ENCODE data around the gene PDILT.

The PDILT gene

DNA sequence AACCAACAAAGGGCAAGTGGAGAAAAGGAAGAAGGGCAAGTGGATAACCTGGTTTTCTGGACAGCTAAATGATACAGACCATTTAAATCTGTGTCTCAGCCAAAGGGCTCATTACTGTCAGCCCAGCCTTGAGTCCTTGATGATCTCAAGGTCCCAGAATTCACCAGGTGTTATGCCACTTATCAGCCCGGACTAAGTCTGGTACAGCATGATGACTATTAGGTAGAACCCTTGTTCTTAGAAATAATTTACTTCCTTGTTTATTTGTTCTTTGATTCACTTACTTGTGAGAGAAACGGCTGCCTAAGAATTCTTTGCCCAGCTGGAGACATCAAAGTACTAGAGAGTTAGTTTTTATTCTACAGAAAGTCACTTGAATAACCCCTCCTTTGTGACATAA lies 3.5 kb downstream of the PDILT start:
- FAIRE-seq, result no peak

DNA sequence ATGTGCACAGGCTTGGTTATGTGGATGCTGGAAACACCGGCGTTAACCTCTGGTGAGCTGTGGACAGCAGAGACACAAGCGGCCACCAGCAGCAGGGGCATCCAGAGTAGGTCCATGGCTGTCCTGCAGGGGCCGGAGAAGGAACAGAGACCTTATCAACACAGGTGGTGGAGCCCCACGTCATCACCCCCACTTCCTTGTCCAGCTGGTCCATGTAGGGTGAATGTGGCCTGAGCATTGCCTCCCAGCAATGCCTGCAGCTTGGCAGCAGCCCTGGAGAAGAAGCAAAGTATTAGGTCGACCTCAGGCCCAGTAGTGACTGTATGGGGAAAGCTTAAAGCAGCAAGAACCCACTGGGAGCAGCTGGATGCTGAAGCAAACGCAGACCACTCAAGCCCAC lies 5.4 kb downstream of the PDILT start:
- FAIRE-seq, result no peak

DNA sequence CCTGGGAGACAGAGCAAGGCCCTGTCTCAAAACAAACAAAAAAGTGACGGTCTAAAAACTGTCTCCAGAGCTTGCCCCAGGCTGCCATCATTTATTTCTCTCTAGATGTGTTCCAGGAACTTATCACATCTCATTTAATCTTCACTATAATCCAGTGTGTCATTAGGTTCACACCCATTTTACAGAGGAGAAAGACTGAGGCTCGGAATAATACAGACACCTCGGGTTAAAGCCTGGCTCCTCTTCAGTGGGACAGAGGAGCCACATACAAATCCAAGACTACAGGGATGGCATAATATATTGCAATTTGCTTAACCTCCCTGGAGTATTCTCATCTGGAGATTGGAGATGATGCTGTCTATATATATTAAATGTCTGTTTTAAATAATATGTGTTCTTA lies 5.9 kb downstream of the PDILT start:
- FAIRE-seq, result no peak

DNA sequence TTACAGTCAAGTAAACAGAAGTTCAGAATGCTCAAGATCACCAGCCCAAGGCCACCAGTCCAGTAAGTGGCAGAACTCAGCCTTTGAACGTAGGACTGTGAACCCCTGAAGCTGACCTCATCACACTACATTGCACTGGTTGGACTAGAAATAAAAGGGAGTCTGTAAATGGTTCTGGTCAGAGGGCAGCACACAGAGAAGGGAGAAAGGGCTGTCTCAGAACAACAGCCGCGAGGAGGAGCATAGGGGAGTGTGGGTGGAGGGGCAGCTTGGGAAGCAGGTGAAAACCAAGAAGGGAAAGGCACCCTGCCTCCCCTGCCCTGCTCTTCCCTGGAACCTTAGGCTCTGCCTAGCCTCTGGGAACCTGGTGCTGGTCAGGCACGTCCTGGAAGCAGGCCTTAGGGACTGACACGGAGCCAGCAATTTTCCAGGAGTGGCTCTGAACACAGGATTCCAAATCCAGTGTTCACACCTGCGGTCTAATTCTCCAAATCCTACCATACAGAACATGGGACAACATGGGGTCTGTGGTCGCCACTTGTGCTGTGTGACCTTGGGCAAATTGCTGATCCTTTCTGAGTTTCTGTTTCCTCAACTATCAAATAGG lies 7.0 kb downstream of the PDILT start:
- no peak for FAIRE-seq

DNA sequence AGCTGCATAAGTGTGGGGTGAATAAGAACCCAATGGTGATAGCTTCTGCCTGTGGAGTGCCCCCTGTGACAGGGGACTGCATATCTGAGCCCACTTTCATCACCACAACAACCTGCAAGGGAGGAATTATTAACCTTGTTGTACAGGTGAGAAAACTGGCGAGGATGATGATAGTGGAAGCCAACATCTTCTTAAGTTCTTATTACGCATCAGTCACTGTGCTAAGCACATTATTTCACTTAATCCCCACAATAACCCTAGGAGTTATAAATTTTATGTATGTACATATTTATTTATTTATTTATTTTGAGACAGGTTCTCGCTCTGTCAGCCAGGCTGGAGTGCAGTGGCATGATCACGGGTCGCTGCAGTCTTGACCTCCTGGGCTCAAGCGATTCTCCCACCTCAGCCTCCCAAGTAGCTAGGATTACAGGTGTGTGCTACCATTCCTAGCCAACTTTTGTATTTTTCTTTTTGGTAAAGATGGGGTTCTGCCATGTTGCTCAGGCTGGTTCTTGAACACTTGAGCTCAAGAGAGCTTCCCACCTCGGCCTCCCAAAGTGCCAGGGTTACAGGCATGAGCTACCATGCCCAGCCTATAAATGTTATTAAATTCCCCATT lies 7.6 kb downstream of the PDILT start:
- no peak for FAIRE-seq

DNA sequence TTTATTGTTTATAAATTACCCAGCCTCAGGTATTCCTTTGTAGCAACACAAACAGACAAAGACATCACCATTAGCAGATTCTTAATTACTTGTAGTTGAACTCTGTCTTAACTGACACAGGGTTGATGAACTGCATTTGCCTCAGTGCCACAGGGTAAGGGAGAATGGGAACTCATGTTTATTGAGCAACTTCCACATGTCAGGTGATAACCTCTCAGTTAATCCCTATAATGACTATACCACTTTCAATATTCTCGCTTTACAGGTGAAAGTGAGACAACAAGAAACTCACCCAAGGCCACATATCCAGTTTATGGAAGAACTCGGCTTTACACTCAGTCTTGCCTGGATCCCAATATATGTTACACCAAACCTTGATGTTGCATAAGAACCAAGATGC lies 8.6 kb downstream of the PDILT start:
- FAIRE-seq, result no peak

DNA sequence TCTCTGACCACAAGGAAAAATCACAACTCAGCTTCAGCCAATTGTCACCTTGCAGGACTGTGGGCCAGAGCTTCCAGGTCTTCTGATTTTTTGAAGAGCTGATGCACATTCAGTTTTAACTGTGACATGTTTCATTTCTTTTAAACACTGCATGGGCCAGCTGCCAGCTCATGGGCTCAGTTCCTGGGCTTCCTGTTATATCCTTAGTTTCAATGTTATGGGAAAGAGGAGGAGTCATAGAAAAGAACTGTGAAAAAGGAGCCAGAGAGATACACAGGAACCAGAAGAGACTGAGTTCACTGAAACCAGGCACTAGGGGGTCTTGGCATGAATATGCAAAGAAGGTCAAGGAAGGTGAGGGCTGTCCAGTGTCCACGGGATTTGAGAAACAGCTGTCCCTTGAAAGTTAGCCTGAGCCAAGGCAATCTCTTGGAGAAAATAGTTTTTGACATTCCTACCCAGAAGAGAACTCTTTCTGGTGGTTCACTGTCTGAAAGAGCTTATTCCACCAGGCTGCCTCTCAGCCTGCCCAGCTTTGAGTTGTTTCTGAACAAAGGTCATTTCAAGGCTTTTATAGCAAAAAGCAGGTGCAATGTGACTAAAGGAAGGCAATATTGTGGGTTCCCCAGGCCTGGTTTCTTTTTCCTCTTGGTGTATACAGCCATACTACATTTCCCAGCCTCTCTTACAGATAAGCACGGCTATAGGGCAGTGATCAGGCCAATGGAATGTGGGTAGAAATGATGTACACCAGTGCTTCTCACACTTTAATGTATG lies 10.5 kb downstream of the PDILT start:
- no peak for FAIRE-seq

DNA sequence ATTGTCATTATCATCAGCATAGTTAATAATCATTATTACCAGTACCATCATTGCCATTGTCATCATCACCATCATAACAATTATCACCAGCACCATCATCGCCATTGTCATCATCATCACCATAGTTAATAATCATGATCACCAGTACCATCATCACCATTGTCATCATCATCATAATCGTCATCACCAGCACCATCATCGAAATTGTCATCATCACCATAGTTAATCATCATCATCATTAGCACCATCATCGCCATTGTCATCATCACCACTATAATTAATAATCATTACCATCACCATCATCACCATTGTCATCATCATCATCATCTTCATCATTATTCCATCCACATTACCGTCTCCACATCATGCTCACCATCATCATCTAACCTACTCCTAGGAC lies 13.5 kb downstream of the PDILT start:
- no peak for FAIRE-seq

DNA sequence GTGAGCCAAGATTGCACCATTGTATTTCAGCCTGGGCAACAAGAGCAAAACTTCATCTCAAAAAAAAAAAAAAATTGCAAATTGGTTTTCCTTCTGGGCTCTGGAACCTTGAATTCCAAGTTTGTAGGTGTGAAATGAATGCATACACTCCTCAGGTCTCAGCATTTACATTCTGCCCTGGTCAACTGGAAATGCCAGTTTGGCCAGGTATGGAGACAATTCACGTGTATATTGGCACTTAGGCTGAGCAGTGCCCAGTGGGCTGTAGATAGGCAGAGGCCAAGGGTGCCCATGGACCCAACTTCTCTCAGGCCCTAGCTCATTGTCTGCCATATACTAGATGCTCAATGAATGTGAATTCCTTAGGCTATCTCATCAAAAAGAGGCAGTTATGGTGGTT lies 15.7 kb downstream of the PDILT start:
- no peak for FAIRE-seq

DNA sequence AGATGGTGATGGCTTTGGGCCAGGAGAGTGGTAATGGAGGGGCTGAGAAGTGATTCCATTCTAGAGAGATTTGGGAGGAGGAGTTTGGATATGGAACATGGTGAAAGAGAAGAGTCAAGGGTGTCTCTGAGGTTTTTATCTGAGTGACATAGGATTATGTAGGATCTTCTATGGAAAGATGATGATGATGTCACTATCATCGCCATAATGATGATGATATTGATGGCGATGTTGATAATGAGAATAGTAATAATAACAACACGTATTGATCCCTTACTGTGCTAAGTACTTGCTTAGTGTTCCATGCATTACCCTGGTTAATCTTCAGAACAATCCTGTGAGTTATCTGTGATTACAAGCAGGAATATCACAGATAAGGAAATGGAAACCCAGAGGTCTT lies 16.6 kb downstream of the PDILT start:
- FAIRE-seq, result no peak

DNA sequence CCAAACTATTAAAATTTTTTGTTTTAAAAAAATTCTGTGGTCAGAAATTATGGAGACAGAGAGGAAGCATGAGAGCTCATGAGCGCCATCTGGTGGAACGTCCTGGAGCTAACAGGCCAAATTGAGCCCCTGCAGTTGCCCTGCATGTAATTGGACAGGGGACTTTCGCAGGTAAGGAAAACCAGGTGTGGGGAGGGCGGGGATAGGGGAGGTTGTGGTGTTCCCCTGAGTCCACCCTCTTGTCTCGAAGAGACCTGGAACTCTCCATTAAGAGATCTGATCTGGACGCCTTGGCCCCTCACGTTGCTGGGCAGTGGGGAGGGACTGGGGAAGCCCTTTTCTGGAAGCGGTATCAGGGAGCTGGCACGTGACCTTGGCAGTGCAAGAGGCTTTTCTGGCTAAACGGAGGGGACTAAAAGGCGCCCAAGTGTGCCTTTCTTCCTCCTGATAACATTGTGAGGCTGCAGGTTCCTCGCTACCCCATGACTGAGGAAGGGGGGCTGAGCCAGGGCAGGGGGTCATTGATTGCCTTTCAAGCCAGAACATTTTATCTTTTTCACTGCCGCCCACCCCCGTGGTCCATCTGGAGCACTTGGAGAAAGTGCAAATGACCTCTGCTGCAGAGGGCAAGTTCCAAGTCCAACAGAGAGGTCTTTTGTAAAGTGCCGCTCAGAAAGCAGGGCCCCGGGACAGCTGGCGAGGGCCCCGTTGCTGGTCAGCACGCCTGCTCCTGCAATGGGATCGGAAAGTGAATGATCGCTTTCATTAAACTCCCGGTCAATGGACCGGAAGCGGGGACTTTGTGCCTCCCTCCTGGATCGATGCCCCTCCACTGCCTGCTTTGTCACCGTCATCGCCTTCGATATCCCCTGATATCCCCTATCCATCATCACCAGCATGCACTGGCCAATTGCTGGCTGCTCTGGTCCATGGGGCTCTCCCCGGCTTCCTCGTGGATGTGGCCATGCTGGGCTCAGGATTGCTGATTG lies 18.4 kb downstream of the PDILT start:
- no peak for FAIRE-seq

DNA sequence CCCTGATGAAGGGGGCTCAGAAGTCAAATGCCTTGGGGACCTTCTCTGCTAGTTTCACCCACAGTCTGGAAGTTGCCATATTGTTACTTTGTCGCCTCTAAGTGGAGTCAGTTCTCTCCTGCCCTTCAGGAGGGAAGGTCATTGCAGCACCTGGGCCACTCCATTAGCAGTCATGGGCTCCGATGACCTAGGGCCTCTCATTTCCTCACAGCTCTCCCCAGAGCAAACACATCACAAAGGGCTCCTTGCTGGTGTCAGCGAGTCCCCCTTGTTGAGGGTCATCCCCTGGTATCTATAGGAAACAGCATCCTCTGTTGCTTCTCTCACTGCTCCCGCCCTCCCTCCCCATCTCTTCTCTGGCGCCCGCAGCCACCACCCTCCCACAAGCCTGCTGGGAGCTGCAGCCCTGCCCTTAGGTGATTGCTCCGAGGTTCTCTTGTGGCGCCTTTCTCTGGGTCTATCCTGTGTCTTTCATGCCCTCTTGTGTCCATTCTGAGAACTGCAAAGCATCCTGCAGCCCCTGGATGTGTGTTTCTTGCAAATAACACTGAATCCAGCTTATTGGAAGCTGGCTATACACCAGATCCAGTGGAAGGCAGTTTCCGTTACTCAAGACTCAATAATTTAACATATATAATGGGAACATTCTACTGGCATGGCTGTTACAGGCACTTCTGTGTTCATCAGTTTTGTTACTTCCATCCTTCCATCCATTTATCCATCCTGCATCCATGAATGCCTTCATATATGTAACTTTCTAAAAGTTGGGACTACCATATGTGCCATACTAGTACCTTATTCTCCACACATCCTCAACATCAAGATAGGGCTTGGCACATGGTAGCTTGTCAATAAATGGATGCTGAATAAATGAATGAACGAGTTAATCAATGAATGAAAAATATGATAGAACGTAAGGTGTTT lies 21.2 kb downstream of the PDILT start:
- FAIRE-seq, result no peak

DNA sequence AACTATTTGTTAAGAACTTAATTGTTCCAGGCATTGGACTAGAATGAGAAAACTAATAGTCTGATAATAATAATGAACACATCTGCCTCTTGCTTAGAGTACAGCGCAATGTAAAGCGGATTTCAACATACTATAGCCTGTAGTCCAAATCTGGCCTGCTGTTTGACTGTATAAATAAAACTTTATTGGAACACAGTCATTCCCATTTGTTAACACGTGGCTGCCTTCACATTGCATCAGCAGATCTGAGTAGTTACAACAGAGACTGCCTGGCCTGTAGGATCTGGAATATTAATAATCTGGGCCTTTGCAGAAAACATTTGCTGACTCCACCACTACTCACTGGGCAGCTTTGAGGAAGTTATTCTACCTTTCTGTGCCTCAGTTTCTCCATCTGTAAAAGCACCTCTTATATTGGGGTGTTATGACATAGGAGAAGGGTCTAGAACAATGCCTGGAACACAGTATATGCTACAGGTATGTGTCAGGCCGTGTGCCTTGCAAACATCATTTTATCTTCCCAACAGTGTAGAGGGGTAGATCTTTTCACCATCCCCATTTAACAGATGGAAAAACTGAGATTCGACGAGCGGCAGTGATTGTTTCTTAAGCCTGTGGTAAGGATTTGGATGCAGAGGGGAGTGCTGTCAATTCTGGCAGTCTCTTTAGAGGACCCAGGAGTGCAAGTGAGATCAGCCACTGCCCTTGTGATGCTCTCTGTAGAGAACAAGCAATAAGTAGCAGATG lies 22.2 kb downstream of the PDILT start:
- FAIRE-seq, result no peak

DNA sequence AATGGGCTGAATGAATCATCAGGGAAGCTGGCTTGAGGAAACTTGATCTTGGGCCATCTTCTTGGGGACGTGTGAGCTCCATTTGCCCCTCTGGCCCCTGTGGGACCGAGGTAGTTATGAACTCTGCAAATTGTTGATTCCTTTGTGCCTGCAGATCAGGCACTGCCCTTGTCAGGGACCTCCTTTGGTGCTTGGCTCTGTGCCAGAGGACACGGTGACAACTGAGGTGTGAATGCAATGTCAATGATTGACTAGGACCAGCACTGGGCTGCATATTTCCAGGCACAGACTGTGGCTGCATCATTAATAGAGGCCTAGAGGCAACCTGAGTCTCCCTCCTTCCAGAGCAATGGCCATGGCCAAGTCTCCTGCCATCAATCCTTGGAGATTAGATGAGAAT lies 23.8 kb downstream of the PDILT start:
- no peak for FAIRE-seq

DNA sequence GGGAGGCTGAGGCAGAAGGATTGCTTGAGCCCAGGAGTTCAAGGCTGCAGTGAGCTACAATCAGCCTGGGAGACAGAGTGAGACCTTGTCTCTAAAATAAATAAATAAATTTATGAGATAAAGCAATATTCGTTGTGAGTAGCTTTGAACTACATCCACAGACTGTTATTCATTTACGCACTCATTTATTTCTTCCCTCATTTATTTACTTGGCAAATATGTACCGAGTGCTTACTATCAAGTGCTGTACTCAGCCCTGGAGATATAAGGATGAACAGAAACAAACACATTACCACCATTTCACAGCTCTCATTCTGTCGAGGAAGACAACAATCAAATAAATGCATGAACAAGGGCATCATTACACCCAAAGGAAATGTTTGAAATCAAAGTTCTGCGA lies 27.4 kb downstream of the PDILT start:
- FAIRE-seq, result no peak

DNA sequence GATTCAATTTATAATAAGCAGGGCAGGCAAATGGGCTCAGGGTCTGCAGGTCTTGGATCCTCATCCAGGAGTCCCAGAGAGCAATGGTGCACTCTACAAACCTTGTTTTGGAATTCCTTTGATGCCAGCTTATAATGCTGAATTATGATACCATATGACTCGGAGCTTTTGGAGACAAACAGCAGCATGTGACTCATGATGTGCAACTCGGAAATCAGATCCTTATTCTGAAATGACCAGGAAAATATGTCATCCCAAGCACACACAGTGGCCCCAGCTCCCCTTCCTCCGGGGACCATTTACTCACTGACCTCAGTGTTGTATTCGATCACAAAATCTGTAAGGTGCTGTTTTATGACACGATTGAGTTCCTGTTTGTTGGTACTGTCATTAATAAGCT lies 31.8 kb downstream of the PDILT start:
- FAIRE-seq, result no peak

DNA sequence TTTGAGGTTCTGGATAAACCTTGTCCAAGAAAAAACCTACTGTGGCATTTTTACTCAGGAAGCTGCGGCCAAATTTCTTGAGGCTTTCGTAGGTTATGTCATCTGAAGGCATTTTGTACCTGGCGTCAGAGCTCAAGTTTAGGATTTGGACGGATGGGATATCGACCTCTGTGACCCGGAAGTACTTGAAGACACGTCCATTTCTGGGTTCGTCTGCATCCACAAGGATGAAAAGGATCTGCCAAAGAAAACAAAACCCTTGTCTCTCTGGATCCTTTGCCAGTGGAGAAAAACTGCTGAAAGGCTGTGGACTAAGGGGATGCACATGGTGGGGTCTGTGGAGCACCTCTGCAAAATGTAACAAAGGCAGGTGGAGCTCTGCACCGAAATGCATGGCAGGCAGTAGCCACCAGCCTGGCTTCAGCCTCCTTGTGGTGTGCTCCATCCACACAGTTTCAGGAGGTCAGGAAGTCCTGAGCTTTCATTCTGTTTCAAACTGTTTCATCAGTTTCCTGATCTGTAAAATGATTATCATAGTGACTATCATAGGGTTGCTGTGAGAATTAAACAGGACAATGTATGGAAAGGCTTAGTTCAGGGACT lies 35.0 kb downstream of the PDILT start:
- no peak for FAIRE-seq

DNA sequence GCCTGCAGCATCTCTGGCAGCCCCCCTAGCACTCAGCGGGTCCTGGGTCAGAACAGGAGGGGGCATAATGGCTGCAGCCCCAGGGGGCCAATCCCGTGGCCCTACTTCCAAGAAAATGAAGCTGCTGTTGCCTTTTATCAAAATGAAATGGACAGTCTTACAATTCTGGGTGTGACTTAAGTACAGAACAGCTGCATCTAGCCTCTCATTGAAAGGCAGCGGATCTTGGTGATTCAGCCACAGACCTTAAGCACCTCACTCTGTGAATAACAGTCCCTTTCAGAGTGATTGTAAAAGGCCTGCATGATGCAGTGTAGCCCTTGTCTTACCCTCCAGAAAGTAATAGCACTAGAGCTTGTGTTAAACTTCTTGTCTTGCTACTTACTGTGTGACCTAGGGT lies 40.5 kb downstream of the PDILT start:
- FAIRE-seq, result no peak

DNA sequence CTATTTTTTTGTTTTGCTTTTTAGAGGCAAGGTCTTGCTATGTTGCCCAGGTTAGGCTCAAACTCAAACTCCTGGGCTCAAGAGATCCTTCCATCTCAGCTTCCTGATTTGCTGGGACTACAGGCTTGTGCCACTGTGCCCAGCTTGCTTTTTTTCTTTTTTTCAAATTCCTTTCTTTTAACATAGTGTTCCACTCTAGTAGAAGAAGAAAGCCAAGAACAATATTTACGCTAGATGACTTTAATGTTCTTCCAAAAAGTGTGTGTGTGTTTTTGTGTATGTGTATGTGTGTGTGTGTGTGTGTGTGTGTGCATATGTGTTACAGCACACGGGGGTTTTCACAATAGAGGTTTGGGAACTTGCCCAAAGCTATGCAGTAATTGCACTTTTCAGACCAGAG lies 41.3 kb downstream of the PDILT start:
- FAIRE-seq, result no peak

DNA sequence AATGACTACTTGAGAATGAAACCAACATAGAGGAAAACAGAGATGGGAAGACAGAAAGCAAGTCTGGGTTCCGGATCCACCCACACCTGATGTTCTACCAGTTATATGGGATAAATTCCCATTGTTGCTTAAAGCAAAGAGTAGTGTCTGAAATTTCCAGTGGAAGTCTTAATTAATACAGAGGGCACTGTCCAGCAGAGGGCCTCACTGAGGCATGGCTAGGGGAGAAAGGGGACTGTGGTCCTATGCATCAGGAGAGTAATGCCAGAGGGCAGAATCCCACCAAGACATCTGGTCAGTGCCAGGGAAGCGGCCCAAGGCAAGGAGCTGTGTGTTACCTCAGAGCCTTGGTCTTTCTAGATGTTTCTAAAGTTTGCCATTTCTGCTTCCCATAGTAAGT lies 44.5 kb downstream of the PDILT start:
- FAIRE-seq, result no peak

All from TTC549 (cell line).